A172 (cell line): ENCODE measurements around the gene SEMA3D. TPM values are rescaled to one million over a fixed set of nuclear protein-coding genes. Genes with fewer than 3 reads are reported as not detected.
A peak's percentile ranks its signal among the peaks of the same experiment; 100 is the strongest.

Source experiments
- DNase-seq: peaks from one replicate; pipeline ENCODE4 v3.0.0-alpha.2; 2015; ENCODE audit warnings: low spot score
- total RNA-seq: library from RNA; depleted of rRNA; stranded (reverse); fragments of >200 nt; shearing (Covaris generic); gene quantifications from 2 replicates; pipeline ENCODE4 v1.2.3, GENCODE V29; 2014

SEMA3D gene
- total RNA-seq, 1 experiment from 2014 or later: 3.4 TPM

DNA sequence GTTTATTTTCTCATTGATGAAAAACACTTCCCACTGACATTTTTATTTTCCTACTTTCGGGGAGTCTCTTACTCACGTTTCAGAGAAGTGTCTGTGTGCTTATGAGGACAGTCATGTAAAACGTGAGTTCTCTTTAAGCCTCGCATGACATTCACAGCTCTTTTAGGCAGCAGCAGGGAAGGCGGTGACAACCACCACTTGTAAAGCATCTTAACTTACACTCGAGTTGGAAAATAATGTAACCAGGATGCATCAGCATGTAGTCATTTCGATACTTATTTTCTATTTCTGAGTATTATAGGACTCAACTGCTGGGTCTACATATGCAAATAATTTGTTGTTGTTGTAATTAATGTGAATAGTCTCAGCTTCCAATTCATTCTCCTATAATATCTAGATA lies 153.6 kb downstream of the SEMA3D start:
- no peak for DNase-seq

DNA sequence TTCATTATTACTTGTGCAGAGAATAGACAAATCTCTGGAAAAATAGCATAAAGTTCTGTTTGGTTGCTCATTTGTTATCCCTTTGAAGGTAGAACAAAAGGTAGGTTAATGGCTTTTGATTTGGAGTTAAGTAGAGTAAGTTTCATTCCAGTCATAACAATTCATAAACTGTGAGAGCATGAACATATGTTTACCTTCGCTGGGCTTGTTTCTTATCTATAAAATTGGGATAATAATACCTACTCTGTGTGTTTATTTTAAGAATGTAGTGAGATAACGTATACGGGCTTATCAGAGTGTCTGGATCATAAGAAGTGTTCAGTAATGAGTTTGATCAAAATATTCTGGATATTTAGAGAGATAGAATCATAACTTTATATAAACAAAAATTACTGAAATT lies 155.4 kb downstream of the SEMA3D start:
- DNase-seq: no peak

DNA sequence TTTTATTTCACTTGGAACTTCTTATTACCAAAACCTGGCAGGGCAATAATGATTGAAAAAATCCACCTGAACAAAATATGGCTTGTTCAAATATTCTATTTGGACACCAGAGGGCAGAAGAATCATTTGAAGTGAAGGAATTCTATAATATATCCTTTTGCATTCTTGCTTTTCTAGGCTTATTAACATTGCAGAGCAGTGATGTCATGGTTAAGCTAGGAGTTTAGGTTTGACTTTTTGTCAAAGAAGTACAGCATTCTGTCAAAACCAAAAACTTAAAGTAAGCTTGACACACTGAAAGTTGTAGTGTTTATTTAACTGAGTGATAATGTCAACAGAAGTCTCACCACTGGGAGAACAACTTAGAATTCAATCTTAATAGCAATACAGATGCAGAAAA lies 156.0 kb downstream of the SEMA3D start:
- peak; percentile 49 for DNase-seq

DNA sequence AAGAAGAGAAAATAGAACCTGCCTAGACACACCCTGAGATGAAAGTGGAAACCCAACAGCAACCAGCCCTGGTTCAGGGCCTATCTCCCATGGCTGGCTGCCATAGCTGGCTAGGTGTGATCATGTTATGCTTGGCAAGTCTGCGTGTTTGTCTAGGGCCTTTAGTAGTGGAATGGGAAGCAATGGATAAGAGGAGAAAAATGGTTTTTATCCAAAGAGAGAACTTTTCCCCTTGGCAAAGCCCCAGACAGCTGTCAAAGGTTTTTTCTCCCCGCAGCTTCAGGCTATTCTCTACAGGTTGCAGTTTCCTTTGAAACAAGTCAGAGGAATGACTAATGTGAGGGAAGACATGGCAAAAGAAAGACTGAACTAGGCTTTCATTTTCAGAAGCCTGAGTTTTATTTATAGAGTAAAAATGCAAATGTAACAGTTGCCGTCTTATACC lies 161.5 kb downstream of the SEMA3D start:
- DNase-seq: peak; percentile 8

DNA sequence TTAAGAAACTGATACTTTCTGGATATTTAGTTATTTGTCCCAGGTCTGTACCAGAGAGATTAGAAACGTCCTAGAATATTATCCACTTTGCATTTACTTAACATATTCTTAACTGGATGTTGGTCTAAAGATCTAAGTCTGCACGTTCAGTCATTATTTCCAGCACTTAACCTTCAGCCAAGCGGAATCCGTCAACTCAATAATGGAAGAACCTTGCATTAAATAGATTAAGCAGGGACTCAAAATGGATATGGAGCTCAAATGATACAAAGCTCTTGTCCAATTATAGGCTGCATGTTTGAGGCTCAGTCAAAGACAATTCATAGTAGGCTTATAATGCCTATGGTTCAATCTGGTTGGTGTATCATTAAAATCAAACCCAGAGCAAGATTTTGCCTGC lies 162.9 kb downstream of the SEMA3D start:
- no peak for DNase-seq

DNA sequence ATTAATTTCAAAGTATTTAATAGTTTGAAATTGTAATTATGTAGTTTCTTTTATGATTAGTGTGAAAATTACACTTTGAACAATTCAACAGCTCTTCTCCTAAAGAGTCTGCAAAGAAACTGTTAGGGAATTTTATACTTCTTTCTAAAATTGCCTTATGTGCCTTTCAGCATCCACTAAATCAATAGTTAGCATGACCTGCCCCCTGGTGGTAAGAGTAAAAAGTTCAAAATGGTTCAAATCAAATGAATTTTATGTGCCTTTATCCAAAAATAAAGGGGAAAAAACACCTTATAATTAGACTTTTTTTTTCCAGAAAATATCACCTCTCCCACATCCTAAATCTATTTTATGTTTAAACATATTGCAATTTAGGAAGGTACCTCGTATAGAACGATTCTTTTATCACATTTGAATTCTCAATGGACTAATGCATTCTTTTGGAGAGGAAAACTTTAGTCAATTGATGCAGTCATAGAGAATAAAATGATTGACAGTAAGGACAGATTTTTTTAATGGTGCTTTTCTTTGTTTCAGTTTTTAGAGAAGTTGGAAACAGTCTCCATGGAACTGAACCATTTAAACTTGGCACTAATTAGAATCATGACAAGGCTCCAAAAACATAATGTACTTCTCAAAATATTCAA lies 163.7 kb downstream of the SEMA3D start:
- DNase-seq: peak; percentile 52

DNA sequence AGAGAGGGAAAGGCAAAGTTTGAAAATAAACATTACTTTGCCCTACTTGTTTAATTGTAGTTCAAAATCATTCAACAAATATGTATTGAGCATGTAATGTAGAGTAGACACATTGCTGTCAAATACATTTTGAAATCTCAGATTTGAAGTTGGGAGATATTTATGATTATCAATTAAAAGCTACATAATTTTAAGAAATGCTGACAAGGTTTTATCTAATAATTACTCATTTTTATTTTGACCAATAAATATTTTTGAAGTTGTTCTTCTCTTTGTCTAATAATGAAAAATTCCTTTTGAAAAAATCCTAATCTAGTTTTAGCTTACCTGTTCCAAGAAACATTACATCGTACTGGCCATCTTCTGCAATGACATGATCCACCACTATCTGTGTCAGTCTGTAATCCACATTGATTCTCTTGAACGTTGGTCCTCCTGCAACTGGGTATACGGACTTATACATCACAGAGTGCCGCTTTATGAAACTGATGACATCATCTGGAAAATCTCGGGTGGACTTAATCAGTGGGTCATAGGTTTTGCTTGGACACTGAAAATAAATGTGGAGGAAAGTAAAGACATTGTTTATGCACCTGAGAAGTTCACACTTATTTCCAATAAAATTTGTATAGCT lies 164.7 kb downstream of the SEMA3D start:
- no peak for DNase-seq

DNA sequence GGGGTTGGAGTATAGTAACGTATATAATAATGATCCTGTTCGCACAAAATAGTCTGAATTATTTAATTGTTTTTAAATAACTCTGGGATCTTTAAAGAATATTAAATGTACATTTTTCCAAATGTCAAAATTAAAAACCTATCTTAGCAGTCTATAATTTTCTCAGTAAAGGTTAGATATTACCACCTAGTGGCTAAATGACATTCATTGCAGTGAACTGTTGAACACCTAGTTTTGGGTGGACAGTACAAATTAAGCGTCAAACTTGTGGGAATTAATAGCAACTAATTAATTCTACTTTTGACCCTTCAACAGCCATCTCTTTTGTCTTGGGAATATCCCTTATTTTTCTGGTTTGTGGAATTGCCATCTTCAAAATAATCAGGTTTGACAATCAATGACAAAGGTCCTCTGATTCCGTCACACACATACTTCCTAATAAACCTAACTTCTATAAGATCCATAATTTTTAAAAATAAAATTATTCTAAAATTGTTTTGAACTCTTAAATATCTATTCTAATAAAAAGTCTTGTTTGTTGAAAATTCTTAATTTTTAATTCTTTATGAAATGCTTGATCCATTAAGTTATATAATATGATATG lies 165.7 kb downstream of the SEMA3D start:
- DNase-seq: peak; percentile 34

DNA sequence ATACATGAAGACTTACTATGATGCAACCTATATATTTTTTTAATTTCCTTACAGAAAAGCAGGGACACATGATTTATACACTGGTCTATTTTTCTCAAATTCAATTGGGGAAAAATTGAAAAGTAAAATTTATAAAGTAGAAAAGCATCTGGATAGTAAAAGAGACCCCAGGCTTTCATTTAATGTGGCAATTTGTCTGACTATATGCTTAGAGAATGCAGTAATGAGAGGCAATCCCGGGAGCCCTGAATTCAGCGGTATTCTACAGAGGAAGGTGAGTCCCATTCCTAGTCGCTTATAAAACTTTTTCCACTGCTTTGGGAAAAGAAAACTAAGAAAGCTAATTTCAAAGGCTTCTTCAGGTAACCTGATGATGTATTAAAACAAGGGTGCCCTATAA lies 167.1 kb downstream of the SEMA3D start:
- no peak for DNase-seq

DNA sequence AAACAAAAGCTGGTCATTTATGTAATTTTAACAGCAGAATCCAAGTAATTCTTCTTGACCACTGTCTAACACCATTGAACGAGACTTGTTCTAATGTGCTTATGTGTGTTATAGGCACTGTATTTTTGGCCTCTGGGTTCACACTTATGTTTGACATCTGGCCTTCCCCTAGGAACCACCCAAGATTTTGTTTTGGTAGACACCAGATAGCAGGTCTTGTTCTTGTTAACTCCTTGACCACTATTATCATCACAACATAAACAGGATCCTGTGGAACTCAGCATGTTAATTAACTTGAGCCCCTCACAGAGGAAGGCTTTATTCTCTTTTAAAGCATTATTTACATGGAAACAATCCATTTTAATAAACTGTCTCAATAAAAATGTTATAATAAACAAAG lies 167.7 kb downstream of the SEMA3D start:
- no peak for DNase-seq

DNA sequence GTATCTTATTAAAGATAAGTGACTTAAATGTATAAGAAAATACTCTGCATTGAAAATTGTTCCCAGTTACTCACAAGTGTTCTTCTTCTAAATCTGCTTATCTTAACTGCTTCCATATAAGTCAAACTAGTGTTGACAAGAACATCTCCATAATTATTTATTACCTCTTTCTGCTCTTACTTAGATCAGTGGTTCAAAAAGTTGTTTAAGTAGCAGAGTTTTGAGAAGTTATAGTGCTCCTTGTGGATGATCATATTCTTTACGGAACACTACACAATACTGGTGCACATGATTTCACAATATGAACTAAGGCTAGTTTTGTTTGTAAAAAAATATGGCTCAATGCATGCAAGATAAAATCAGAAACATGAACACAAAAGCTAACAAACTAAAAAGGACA lies 168.4 kb downstream of the SEMA3D start:
- peak; percentile 8 for DNase-seq

DNA sequence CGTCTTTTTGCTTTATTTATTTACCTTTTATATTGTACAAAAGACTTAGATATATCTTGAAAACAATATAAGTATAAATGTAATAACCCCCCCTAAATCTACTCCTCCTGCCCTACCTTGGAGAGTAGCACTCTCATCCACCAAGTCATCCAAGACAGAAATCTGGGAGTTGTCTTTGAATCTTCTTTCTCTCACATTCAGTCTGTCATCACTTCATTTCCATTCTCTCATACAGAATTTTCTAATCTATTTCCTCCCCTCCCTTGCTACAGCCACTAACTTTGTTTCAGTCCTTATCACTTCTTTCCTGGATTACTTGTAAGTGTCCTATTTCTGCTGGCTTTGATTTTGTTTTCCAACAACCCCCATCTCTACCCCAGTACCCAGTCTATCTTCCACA lies 170.6 kb downstream of the SEMA3D start:
- DNase-seq: no peak

DNA sequence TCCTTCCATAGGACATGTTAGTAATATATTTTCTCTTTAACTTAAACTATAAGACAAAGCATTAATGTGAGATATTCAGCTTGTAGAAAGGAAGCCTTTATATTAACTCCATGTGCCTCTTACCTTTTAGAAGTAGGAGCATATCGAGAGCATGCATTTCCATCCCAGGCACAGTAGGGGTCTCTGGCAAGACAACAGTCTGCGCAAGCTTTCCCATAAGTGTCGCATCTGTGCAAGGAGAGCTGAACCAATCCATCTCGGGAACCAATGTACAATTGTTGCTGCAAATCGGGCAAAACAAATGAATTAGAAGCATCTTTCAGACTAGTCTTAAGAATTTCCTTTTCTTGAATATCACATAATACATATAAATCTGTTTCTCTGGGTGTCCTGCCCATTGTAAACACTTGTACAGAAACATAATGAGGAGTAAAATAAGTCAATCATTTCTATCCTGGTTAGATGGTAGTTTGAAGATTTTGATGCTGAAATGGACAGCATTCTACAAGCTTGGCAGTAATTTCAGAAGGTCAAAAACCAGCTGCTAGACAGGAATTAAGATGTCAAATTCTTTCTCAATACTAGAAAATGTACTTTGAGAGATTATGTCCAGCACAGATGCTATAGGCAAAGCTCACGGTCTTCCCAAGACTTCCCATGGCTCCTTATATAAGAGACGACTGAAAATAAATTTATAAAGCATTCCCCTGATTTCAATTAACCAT lies 171.8 kb downstream of the SEMA3D start:
- DNase-seq: no peak

DNA sequence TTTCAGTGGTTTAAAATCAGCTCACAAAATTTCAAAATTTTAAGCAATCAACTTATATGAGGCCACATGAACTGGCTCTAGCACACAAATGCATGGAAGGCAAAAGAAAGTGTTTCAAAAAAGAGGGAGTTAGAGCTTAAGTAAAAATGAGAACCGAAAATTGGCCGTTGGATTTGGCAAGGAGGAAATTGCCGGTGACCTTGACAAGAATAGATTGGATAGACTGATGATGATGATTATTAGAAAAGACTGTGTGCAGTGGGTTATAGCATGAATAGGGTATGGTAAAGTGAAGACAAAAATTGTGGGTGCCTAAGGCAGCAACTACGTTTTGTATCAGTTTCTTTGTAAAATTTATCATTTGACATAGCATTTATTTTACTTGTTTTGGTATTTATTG lies 175.7 kb downstream of the SEMA3D start:
- DNase-seq: no peak

DNA sequence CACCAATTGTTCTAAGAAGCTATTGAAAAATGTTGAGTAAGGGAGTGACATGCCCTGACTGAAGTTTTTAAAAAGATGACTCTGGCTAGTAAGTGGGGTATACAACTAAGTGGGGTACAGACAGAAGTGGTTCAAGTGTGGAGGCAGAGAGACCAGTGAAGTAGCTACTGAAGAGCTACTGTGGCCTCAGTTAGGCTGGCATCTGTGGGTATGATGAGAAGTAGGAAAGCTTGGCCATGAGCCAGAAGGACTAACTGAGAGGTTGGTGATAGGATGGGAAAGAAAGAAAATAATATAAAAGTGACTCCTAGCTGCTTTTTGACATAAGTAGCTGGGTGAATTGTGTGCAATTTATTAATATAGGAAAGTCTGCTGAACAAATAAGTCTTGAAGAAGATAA lies 176.6 kb downstream of the SEMA3D start:
- DNase-seq: no peak

DNA sequence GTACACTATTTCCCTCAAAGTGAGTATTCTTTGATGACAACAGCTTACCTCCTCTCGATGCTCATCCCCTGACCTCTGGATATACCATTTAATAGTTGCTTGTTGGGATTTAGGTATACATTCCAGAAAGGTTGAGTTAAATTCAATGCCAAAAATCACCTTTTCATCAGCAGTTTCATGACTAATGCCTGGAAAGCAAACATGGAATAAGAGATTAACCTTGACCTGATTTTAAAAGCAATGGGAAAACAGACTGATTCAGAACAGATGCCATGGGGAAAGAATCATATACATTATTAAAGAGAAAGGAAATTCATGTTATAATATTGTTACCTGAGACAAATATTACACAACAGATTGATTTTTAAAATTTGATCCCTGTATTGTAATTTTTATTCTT lies 180.1 kb downstream of the SEMA3D start:
- no peak for DNase-seq

DNA sequence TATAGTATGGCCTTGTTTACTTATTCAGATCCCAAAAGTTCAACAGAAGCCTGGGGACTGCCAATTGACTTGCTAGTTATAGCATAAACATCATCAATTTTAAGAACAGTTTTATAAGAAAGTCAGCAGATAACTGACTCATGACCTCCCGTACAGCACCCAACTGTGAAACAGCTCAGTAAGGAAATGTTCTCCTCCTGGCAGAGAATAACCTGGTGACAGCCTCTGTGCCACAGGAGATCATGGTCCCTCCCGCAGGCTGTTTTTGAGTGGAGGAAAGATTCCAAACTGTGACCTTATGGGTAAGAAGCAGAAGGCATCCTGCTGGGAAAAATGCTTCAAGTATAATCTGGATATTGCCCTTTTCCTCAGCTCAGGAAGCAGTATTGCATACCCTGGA lies 182.5 kb downstream of the SEMA3D start:
- DNase-seq: peak; percentile 73

DNA sequence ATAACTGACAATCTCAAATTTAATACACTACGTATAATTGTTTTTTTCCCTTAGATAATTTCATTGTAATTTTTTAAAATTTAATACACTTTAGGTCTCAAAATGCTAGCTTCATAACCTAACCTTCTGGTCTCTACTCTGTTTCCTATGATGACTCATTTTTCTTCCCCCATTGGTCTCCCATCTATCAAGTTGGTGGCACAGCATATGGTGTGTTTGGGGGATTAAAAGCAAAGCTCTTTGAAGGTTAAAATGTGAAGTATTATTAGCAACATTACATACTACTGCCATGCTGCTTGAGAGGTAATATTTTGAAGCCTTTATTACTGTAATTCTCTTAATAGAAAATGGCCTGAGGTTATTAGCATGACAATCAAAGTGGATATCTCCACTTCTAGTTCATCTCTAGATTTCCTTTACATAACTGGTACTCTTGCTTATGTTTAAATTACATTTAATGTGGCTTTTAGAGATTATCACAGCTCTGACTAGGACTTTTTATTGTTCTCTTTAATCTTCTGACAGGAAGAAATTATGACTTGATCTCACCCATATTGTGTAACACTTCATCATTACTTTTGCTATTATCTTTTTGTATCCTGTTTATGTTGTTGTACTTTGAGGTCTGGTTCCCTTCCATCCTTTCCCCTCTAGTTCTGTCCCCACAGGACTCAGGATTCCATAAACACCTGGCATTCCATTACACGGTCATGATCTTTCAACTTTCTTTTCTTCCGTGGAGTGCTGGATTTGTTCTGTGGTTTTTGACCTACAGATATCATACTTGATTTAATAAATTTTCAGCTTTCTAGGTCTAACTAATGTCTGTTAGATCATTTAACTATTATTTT lies 185.1 kb downstream of the SEMA3D start:
- peak; percentile 26 for DNase-seq

DNA sequence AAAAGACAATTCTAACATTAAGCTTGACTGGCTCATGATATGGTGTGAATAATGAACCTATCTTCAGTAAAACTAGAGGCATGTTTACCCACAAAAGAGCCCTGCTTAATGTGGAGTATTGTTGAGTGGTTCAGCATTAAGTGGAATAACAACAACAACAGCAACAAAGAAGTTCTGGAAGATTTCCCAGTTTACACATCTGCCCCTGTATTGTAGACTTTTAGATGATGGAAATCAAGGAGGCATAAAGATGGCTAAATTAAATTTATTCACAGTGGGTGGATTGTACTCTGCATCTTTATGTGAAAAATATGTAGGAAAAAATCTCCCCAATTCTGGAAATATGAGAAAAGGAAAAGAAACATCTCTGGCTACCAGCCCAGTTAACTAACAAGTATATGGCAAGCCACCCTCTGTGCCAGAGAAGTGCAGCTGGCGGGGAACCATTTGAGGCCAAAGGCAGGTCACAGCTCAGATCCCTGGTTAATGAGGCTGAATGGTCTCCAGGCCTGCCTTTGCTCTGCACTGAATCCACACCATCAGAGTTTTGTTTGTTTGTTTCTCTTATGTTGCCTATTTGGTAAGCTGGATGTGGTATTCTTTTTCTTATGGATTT lies 186.0 kb downstream of the SEMA3D start:
- no peak for DNase-seq

DNA sequence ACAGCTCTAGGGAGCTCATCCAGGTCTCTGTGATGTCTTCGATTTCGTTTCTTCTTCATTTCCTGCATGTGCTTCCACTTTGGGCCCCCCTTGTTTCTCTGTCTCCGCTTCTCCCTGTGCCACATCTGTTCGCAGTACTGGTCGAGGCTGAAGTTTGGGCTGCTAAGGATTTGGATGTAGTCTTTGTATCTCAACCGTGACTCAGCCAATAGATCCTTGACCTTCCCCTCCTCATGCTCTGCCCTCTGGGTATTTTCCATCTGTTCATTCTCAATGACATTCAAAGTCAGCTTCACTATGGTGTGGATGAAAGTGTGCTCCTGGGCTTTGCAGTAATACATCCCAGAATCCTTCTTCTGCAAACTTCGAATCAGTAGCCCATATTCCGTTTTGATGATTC lies 187.4 kb downstream of the SEMA3D start:
- no peak for DNase-seq

DNA sequence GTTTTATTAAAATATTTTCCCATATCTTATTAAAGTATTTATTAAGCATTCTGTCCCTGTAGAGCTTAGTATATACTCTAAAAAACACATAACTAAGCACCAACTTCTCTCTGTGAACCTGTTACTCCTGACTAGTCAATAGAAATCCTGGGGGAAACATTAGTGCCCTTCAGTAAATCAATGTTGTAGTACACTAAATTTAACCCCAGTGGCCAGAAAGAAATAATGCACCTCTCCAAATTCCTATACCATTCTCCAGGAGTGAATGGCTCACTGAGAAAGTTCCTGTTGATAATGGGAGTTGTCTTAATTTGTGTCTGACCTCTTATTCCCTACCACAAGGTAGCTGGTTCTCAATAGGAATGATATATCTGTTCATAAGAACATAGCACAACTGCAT lies 188.2 kb downstream of the SEMA3D start:
- no peak for DNase-seq
